LHCN-M2 (cell line): ENCODE results near the gene MYO3B. TPM values are rescaled to one million over a fixed set of nuclear protein-coding genes. Genes with fewer than 3 reads are reported as not detected.

Source experiments
- DNase-seq: peaks from one replicate; pipeline ENCODE4 v3.0.0-alpha.2; 2012; ENCODE audit warnings: low read depth
- total RNA-seq: library from RNA; depleted of rRNA; stranded (reverse); fragments of >200 nt; gene quantifications from 2 replicates; pipeline ENCODE4 v1.2.3, GENCODE V29; 2014

MYO3B gene
- total RNA-seq, 1 experiment from 2014 or later: 0.06 TPM

DNA sequence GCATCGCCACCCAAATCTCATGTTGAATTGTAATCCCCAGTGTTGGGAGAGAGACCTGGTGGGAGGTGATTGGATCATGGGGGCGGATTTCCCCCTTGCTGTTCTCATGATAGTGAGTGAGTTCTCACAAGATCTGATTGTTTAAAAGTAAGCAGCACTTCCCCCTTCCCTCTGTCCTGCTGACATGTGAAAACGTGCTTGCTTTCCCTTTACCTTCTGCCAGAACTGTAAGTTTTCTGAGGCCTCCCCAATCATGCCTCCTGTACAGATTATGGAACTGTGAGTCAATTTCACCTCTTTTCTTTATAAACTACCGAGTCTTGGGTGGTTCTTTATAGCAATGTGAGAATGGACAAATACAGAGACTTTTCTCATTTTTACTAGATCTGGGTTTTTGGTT is 375.8 kb downstream of the MYO3B start:
- DNase-seq: no peak

- peak; percentile 93 for DNase-seq
These were observed 376.5 kb downstream of the MYO3B start for GRCh38 chr2:170554278-170554955.

DNA sequence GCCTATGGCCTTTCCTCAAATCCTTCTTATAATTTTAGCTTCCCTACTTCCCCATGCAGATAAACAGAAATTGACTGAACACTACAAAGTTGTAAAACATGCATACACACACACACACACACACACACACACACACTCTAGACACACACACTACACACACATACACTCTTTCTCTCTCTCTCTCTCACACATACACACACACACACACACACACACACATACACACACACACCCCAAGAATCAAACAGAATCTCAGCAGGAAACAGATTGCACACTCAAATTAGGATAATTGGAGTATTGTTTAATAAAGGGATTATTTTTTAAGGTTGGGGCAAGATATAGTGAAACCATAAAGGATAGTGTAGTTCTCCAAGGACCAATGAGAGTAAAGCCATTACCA is 385.0 kb downstream of the MYO3B start:
- DNase-seq: no peak

- DNase-seq: no peak
These were observed 385.5 kb downstream of the MYO3B start for GRCh38 chr2:170563401-170563800.

- DNase-seq: no peak
These were observed 388.2 kb downstream of the MYO3B start for GRCh38 chr2:170566138-170566537.

DNA sequence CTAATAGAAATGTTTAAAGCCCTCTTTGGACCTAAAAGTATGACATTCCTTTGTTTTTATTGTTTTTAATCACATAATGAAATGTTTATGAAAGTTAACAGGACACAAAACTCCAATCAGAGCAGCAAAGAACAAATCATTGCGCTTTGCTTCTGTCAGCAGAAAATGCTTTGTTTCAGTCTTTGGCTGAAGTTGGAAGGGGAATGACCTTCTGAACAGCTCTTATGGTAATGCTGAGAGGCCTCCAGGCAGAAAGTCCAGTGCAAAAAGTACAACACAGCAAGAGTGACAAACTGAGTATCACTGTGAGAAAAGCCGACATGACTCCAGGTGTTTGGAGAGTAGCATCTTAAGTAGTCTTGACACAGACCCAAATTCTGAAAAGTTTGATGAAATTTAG is 389.5 kb downstream of the MYO3B start:
- DNase-seq: no peak

DNA sequence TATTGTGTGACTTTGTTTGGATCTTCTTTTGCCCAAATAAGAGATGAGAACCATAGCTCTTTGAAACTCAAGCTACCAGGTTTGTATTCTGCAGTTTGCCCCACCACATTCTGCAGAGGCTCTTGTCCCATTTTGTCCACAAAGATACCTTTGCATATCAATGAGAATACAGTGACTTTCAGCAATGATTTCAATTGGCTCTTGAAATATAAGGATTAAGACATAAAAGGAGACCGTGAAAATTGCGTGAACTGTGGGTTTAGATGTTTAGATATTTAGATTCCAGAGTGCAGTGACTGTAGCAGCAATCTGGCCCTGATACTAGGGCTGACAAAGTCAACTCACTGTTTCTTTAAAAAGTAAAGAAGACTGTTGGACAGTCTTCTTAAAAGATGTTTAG is 390.6 kb downstream of the MYO3B start:
- no peak for DNase-seq

DNA sequence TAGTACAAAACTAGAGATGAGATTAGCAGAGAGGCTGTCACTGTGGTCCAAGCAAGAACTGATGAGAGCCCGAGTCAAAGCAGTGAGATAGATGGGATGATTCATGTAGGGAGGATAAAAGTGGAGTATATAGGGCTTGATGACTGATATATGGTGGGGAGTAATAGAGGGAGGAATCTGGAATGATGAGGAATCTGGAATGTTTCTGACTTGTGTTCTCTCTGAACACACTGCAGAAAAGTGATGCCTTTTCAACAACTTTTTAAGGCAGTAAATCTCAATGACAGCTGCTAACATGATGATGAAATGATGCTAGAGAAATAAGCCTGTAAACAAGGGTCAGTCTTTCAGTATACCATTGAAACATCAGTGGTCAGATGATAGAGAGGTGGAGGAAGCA is 393.7 kb downstream of the MYO3B start:
- DNase-seq: peak; percentile 15

GRCh38 chr2:170573671-170574070 is 395.7 kb downstream of the MYO3B start:
- no peak for DNase-seq

- peak; percentile 6 for DNase-seq
These were observed 398.3 kb downstream of the MYO3B start for GRCh38 chr2:170576296-170576695.

DNA sequence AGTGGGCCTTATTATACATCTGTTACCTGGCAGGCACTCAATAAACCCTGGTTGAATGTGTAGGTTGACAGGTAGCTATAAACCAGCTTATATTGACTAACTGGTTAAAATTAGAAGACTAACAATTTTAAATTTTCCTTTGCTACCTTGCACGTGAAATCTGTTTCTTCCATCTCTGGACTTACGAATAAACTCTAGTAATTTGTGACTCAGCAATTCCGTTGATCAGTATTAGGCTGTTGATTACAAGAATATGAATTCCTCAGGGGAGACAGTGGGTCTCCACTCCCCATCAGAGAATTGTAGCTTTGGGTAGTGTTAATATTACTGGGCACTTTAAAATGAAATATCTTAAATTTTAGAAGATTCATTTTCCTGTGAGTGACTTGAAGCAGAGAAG is 399.4 kb downstream of the MYO3B start:
- no peak for DNase-seq

- DNase-seq: no peak
These were observed 400.7 kb downstream of the MYO3B start for GRCh38 chr2:170578606-170579005.

DNA sequence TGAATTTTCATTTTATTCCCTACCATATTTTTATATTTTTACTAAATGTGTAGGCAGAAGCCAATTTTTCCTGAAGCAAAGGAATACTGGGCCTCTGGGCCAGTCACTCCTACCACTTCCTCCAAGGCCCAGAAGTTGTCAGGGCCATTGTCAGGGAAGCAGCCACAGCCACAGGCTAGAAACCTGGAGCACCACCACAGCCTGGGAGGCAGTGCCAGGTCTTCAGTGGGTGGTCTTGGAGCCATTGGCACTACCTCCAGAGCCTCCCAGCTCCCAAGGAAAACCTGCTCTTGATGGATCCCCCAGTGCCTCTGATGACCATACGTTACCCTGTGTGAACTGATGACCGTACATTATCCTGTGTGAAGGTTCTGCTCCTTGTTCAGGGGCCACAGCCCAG is 401.6 kb downstream of the MYO3B start:
- no peak for DNase-seq

DNA sequence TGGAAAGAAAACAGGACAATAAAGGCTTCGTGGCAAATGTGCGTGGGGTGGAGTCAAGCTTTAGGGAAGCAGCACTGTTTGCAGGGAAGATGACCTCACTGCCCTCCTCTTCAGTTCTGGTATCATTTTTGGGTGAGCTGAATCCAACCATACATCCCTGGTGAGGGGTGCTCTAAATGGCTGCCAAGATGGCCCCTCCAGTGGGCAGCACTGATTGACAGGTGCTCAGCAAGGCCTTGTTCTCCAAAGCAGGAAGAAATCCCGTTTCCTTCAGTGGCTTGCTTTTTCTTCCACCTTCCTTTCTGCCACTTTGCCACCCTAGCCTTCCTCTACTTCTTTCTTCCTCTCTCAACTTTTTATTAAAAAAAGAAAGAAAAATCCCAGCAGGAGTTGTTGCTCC is 404.4 kb downstream of the MYO3B start:
- DNase-seq: no peak

- no peak for DNase-seq
These were observed 405.0 kb downstream of the MYO3B start for GRCh38 chr2:170582751-170583463.

DNA sequence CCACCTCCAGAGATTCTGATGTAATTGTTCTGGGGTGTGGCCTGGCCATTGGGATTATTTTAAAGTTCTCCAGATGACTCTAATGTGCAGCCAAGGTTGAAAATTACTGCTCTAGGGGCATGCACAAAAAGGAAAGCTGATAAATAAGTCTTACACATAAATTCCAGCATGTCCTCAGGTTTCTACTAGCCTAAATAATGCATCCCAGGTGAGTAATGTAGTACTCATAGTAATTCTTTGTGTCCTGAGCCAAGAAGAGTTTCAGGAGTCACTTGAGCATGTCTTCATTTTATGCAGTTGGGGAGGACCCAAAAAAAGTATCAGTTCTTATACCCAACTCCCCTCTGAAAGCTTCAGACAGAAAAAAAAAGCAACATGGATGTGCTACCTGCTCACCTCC is 407.1 kb downstream of the MYO3B start:
- no peak for DNase-seq

GRCh38 chr2:170586571-170587095 is 408.7 kb downstream of the MYO3B start:
- DNase-seq: no peak

DNA sequence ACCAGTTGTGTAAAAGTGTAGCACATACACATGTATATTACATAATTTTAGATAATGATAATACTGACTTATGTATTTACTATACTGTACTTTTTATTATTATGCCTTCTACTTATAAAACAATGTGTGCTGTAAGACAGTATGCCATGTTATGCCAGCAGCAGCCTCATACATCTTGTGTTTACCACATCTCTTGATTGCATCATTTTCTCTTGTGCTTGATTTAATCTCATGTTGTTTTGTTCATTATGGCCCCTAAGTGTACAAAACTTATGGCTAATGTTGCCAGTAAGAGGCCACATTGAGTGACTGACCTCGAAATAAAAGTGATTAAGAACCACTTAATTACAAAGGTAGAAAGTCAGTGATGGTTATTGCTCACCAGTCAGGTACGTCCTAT is 409.2 kb downstream of the MYO3B start:
- no peak for DNase-seq

DNA sequence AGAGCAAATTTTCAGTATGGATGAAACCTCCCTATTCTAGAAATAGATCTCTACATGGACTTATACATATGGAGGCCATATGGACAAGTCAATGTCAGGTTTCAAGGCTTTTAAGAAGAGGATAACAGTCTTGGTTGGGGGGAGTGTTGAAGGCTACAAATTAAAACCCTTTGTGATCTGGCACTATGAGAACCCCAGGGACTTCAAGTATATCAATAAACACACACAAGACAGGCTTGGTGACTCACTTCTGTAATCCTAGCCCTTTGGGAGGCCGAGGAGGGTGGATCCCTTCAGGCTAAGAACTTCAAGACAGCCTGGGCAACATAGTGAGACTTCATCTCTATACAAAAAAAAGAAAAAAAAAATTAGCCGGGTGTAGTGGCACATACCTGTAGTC is 410.0 kb downstream of the MYO3B start:
- DNase-seq: peak; percentile 35

DNA sequence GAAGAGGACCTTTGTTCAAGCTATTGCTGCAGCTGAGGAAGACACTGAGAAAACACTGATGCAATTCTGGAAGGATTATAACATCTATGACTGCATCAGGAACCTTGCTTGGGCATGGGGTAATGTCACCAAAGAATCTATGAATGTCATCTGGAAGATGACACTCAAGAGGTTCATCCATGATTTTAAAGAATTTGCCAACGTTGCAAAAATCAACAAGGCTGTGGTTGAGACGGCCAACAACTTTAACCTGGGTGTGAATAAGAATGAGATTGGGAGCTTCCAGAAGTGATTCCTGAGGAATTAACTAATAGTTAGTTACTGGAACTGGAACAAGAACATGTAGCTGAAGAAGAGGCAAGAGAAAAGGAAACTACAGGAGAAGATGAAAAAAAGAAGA is 410.8 kb downstream of the MYO3B start:
- no peak for DNase-seq

DNA sequence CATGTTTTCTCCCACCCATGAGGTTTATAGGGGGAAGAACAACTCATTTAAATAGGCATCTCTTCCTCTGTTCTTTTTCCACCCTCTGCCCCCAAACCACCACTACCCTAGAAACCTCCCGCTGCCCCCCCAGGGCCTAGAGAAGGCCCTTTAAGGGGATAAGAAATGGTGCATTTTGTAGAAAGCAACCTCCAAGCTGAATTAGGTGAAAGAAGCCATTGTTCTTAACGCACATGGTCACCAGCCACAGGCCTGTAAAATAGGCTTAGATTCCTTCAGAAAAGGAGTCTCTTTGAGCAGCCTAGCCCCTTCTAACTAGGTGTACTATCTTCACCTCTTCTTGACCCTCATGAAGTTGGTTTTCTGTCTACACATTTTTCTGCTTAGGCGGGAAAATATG is 418.6 kb downstream of the MYO3B start:
- no peak for DNase-seq

- no peak for DNase-seq
These were observed 420.1 kb downstream of the MYO3B start for GRCh38 chr2:170598067-170598395.

- no peak for DNase-seq
These were observed 423.5 kb downstream of the MYO3B start for GRCh38 chr2:170601489-170601888.
